HG02840 (cell line): ENCODE data around the gene MLEC.
"Not testable (repeated sequence)": the region's sequence is repeated elsewhere in the genome, so short reads cannot be mapped to it uniquely, and the experiment has no call there.

Experiments
- ATAC-seq: cut with Tn5 transposase; IDR thresholded peaks from one replicate; pipeline ENCODE4 v1.9.1; 2021; ENCODE audit warnings: mild to moderate bottlenecking, moderate library complexity, moderate number of reproducible peaks; ENCODE audit not compliant: unreplicated experiment, low FRiP score

Gene MLEC

GRCh38 chr12:120661432-120661831, 25.5 kb upstream of the MLEC start:
- no peak for ATAC-seq

DNA sequence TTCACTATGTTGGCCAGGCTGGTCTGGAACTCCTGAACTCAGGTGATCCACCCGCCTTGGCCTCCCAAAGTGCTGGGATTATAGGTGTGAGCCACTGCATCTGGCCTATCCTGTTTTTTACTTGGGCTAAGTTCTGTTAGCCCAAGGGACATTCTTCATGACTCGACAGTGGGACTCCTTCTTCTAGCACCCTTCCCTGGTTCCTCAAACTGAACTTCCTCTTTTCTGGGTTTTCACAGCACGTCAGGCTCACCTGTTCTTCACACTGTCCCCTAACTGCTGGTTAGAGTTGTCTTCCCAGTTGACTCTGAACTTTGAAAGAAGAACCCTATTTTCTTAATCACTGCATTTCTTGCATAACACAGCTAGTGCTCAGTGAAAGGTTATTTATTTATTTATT, 24.1 kb upstream of the MLEC start:
- no peak for ATAC-seq

- ATAC-seq: no peak
Observed at GRCh38 chr12:120663741-120664140, 23.2 kb upstream of the MLEC start.

- ATAC-seq: no peak
Observed at GRCh38 chr12:120666571-120667390, 20.2 kb upstream of the MLEC start.

DNA sequence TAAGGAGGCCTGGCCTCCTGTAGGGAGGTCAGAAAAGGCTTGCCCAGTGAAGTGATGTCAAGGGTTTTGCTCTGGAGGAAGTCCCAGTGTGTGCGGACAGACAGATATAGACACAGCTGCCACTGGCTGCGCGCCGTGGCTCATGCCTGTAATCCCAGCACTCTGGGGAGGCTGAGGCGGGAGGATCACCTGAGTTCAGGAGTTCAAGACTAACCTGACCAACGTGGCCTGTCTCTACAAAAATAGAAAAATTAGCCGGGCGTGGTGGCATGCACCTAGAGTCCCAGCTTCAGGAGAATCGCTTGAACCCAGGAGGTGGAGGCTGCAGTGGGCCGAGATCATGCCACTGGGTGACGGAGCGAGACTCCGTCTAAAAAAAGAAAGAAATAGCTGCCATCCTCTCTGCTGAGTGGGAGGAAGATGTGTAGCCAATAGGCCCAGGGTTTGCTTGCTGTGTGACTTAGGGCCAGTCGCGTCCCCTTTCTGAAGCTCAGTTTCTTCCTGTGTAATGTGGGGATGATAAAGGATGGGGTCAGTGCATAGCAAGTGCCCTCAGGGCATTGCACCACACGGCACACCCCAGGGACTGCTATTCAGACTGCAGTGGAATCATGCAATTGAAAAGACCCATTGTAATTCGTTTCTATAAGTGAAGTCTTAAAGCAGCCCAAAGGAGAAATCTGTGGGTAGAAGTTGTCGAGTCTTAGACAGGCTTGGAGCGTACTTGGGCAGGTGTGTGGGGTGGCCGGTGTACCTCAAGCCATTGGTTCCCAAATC, 18.7 kb upstream of the MLEC start:
- no peak for ATAC-seq

- ATAC-seq: no peak
Observed at GRCh38 chr12:120668868-120669840, 17.8 kb upstream of the MLEC start.

DNA sequence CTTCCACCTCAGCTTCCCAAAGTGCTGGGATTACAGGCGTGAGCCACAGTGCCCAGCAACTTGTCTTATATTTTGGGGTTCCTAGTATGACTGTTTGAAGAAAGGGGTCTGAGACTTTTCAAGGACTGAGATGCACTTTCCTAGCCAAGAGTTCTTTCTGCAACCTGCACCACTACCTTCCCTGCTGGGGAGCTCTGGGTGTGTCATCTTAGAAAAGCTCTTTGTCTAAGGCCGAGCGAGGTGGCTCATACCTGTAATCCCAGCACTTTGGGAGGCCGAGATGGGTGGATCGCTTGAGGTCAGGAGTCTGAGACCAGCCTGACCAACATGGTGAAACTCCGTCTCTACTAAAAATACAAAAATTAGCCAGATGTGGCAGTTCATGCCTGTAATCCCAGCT, 16.7 kb upstream of the MLEC start:
- not testable (repeated sequence) for ATAC-seq

DNA sequence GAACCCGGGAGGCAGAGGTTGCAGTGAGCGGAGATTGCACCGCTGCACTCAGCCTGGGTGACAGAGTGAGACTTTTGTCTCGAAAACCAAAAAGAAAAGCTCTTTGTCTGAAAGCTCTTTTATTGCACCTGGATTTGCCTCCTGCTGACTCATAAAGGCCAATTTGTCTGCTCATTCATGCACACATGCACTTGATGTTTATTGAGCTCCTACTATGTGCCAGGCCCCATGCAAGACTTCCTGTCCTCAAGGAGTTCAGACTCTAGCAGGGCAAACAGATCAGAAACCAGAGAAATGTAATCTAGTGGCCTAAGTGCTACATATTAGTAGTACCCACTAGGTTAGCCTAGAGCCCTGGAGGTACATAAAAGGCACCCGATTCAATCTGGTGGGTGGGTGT, 16.3 kb upstream of the MLEC start:
- no peak for ATAC-seq

DNA sequence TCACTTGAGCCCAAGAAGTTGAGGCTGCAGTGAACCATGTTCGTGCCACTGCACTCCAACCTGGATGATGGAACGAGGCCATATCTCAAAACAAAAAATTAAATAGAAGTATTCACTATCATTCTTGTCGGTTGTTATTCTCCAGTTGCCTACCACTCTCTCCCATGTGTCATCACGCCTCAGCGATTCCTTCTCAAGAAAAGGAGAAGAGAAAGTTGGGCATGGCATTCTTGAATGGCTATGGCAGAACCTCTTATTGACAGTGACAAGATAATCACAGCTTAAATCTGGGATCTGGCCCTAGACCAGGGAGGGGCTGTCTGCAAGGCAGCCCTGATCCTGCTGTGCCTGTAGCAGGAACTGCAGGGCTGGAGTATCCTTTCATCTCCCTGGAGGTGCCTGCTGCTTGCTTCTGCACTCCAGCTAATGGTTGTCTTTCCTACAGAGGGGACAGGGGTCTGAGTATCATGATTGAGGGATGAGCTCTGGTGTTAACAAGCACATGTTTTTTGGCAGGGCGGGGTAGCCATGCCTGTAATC, 12.8 kb upstream of the MLEC start:
- ATAC-seq: no peak

DNA sequence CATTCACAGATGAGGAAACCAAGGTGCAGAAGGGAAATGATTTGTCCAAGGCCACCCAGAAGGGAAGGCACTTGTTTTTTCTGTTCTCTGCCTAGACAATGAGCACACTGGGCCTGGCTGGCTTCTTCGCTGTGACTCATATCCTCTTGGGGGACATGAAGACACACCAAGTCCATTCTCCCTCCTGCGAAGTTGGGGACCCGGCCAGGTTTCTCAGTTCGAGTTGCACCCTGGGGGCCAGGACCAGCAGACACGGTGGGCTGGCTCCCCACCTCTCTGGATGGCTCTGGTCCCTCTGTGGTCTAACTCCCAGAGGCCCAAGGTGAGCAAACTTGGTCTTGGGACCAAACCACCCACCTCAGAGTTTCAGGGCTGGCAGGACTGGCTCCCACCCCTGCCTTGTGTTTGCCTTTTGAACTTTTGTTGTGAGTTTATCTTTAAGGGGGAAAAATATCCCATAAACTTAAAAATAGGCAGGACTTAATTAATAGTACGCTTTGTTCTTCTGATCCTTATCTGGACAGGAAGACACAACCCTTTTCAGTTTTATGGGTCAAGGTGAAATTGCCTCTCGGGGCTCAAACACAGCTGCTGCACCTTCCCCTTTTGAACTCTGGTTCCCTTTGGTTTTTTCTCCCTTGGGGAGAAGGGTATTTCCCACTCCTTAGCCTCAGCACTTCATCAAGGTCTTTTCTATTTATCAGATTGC, 9.0 kb upstream of the MLEC start:
- ATAC-seq: no peak

GRCh38 chr12:120678572-120678971, 8.4 kb upstream of the MLEC start:
- ATAC-seq: no peak

- ATAC-seq: no peak
Observed at GRCh38 chr12:120680165-120680738, 6.7 kb upstream of the MLEC start.

- no peak for ATAC-seq
Observed at GRCh38 chr12:120684523-120684932, 2.4 kb upstream of the MLEC start.

- no peak for ATAC-seq
Observed at GRCh38 chr12:120685522-120685921, 1.4 kb upstream of the MLEC start.

- peak; percentile 70 for ATAC-seq
Observed at GRCh38 chr12:120686151-120686689, 729 bp upstream of the MLEC start.

DNA sequence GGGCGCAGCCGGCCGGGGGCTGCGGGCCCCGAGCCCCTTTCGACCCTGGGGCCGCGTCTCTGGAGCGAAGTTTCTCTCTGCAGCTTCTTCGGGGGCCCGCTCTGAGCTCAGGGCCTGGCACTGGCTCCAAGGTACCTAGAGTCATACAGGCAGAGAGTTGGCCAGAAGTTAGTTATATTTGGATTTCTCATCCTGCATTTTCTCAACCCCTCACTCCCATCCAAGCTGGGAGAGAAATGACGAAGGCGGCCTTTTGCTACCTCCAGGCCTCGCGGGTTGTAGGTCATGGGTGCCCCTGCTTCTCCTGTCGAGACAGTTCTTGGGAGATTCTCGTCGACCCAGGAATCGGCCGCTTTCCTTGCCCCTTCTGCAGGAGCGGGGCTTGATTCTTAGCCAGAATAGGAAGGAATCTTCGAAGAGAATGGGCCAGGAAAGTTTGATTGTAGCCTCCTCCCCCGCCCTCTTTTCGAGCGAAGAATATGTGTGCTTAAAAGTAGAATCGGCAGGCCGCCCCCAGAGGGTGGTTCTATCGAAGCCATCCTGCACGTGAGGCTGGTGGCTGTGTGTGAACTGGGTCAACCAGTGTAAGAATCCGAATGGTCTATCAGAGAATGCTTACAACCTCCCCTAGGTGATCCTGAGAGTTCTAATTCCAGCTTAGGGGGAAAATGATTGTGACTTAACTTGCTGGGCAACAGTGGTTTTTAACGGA, 785 bp downstream of the MLEC start:
- ATAC-seq: peak; percentile 1

DNA sequence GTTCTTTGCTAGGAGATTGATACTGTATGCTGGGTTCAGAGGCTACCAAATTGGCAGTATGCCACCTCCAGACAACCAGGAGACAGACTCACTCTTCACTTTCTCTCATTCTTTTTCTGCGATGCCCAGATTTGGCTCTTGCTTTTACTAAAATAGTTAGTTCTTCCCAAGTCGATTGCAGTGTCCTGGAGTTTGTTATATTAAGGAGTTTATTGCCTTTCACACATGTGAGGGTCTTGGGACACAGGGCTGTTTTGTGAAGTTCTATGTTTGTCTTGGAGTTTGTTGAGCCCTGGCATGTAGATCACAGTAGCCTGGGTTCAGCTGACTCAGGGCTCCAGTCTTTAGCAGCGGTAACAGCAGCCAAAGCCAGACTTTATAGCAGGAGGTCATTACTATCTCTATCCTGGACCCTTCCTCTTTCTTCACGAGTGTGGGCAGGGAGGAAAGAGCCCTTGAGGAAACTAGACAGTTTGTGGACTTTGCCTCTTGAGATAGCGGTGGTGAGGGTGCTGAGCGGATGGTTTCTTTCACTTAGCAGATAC, 1.6 kb downstream of the MLEC start:
- no peak for ATAC-seq

DNA sequence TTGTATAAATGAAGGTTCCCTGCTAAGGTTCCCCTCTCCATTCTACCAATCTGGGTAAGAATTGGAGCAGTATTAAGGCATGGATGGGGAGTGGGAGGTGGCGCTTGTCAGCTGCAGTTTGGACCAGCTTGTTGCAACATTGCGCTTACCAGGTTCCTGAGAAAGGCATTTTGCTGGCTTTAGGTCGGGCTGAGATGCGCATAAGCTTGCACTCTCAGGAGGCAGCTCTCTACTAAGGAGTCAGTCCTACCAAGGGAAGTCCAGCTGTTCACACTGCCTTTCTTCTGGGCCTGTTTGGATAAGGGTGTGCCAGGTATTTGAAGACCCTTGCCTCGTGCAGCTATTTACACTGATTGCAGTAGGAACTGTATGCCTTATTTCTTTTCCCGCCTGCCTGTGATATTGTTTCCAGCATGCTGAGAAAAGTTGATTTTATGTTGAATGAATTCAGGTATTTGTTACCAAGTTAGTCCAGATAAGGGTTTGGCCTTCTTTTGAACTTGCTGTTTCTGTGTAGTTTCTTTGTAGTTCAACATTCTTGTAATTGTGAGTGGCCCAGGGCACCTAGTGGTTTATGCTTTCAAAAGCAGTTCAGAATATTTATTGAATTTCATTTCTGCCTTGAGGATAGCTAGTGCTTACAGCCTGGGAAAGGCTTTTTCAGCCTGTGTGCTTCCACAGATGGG, 2.6 kb downstream of the MLEC start:
- ATAC-seq: no peak
